Right atrium auricular region (tissue), 2 donors: ENCODE data around the gene PAFAH1B2. TPM values are rescaled to one million over a fixed set of nuclear protein-coding genes. Genes with fewer than 3 reads are reported as not detected.
"Not testable (repeated sequence)": the region's sequence is repeated elsewhere in the genome, so short reads cannot be mapped to it uniquely, and the experiment has no call there.

Experiments used
- DNase-seq: peaks from one replicate; pipeline ENCODE4 v3.0.0-alpha.2; 2019; ENCODE audit warnings: low spot score
- H3K27ac ChIP-seq, 2 donors: fragments of 200-600 bp; sonication (generic); 1 replicate in 1 of 2; 2 replicates in 1 of 2; pipeline ENCODE4 v1.5.1; 2016 to 2019
- H3K27me3 ChIP-seq, 2 donors: fragments of 200-600 bp; sonication (generic); one replicate each; pipeline versions ENCODE4 v1.5.1 to v1.6.0; 2017 to 2019
- H3K36me3 ChIP-seq: fragments of 200-600 bp; sonication (generic); one replicate; pipeline ENCODE4 v1.5.1; 2016
- H3K4me1 ChIP-seq, 2 donors: fragments of 200-600 bp; sonication (generic); one replicate each; pipeline versions ENCODE4 v1.5.1 to v1.6.0; 2017 to 2019
- H3K4me3 ChIP-seq, 2 donors: fragments of 200-600 bp; sonication (generic); 1 replicate in 1 of 2; 2 replicates in 1 of 2; pipeline ENCODE4 v1.5.1; 2017 to 2019; ENCODE audit warnings: mild to moderate bottlenecking in 1 of 2, moderate library complexity in 1 of 2
- H3K9me3 ChIP-seq, 2 donors: fragments of 200-600 bp; sonication (generic); one replicate each; pipeline ENCODE4 v1.5.1; 2019
- total RNA-seq, 2 donors: library from RNA; depleted of rRNA; stranded (reverse); fragments of >200 nt; gene quantifications; one replicate each; pipeline ENCODE4 v1.1.0, GENCODE V29; 2016
- TF ChIP-seq, protein P1 (sequence below), 2 donors: fragments of 200-600 bp; sonication (generic); IDR thresholded peaks; one replicate each; pipeline ENCODE4 v1.5.1; 2019; ENCODE audit warnings: antibody characterized with exemption in 2 of 2

Gene PAFAH1B2
- total RNA-seq, 2 donors from 2014 or later = 41.1 to 65.8 TPM

DNA sequence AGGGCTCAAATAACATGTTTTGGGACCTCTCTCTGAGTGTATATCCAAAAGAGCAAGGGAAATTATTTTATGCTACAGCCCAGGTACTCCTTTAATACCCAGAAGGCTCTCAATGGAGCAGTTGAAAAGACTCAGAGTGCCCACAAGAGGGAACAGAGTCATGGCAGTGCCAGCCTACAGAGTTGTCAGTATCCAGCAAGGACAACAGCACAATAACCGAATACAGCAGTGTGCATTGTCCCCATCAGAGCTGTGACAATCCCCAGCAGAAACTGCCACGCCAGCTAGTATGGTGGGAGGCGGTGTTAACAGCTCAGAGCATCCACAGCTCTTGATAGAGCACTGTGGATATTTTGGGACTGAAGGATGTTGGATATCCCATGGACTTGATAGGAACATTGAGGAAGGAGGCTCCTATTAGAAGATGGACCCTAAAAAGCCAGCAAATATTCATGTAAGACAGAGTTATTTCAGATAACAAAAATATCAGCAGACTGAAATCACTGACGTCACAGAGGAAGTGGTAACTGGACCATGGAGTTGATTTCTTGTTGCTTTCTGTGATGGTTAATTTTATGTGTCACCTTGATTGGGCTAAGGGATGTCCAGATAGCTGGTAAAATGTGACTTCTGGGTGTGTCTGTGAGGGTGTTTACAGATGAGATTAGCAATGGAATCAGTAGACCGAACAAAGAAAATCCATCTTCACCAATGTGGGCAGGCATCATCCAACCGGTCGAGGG is 17.7 kb upstream of the PAFAH1B2 start:
- H3K27me3 ChIP-seq = no peaks in the 10 kb centered on the region
- no peak overlapping the region for H3K27ac ChIP-seq
- no peak overlapping the region for H3K4me3 ChIP-seq
- TF ChIP-seq, protein P1, sequence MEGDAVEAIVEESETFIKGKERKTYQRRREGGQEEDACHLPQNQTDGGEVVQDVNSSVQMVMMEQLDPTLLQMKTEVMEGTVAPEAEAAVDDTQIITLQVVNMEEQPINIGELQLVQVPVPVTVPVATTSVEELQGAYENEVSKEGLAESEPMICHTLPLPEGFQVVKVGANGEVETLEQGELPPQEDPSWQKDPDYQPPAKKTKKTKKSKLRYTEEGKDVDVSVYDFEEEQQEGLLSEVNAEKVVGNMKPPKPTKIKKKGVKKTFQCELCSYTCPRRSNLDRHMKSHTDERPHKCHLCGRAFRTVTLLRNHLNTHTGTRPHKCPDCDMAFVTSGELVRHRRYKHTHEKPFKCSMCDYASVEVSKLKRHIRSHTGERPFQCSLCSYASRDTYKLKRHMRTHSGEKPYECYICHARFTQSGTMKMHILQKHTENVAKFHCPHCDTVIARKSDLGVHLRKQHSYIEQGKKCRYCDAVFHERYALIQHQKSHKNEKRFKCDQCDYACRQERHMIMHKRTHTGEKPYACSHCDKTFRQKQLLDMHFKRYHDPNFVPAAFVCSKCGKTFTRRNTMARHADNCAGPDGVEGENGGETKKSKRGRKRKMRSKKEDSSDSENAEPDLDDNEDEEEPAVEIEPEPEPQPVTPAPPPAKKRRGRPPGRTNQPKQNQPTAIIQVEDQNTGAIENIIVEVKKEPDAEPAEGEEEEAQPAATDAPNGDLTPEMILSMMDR (IDR thresholded peaks at IDR 0.05) = no peak
- H3K4me1 ChIP-seq = no peaks in the 10 kb centered on the region
- H3K9me3 ChIP-seq = no peaks in the 10 kb centered on the region
- no peaks in the 10 kb centered on the region for H3K36me3 ChIP-seq
- no peak for DNase-seq

DNA sequence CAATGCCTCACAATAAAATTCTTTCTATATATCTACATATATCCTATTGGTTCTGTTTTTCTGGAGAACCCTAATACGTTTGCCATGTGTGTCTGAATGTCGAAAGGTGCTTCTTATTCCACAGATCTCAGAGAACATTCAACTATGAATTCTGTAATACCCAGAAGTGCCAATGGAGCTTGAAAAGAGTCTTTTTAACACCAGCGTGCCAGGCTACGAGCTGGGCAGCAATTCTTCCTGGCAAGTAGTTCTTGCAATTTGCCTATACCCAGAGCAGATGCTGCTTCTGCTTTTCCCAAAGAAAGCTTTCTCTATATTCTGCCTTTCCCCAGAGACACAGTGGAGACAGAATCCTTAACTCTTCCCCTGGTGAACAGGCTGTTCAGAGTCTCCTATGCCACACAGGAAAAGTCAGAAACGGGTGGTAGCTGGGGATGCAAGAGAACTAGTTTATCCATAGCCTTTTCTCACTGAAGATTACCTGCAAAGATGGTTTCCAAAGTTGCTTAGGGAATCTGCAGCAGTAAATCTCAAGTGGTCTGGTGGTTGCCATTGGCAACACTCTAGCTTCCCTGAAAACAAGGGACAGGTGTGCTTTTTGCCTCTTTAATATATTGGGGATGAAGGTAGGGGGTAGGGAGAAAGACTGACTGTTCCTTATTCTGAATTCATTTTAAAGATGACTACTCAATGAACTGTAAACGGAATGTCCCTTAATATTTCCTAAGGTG is 16.8 kb upstream of the PAFAH1B2 start:
- no peak overlapping the region for H3K27ac ChIP-seq
- no peak overlapping the region for H3K4me3 ChIP-seq
- DNase-seq = no peak
- H3K27me3 ChIP-seq = no peaks in the 10 kb centered on the region
- H3K4me1 ChIP-seq = no peaks in the 10 kb centered on the region
- TF ChIP-seq, protein P1 (IDR thresholded peaks at IDR 0.05) = no peak
- no peaks in the 10 kb centered on the region for H3K9me3 ChIP-seq
- H3K36me3 ChIP-seq = no peaks in the 10 kb centered on the region

DNA sequence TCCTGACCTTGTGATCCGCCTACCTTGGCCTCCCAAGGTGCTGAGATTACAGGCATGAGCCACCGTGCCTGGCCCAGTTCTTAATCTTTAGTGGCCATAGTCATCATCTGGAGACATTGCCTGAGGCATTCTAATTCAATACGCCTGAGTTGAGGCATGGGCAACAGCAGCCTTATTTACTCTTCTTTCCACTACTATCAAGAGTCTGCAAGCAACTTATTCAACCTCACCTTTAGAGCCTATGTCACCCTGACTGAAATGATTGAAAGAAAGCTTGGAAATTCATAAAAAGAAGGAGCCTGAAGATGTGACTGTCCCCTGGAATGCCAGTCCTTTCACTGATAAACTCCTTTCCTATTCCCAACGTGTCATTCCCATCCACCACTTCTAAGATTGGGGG is 15.8 kb upstream of the PAFAH1B2 start:
- H3K4me1 ChIP-seq = no peaks in the 10 kb centered on the region
- no peak for DNase-seq
- TF ChIP-seq, protein P1 (IDR thresholded peaks at IDR 0.05) = no peak
- H3K27me3 ChIP-seq = no peaks in the 10 kb centered on the region
- no peaks in the 10 kb centered on the region for H3K36me3 ChIP-seq
- no peaks in the 10 kb centered on the region for H3K9me3 ChIP-seq
- no peak overlapping the region for H3K4me3 ChIP-seq
- H3K27ac ChIP-seq = no peak overlapping the region

DNA sequence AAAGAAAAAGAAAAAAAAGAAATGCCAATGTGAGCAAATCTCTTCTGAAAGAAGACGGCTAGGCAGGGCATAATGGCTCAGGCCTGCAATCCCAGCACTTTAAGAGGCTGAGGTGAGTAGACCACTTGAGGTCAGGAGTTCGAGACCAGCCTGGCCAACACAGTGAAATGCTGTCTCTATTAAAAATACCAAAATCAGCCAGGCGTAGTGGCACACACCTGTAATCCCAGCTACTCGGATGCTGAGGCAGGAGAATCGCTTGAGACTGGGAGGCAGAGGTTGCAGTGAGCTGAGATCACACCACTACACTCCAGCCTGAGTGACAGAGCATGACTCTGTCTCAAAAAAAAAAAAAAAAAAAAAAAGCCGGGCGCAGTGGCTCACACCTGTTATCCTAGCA is 13.7 kb upstream of the PAFAH1B2 start:
- not testable (repeated sequence) for H3K4me3 ChIP-seq, DNase-seq, H3K27me3 ChIP-seq, H3K27ac ChIP-seq, H3K9me3 ChIP-seq, H3K4me1 ChIP-seq, H3K36me3 ChIP-seq

DNA sequence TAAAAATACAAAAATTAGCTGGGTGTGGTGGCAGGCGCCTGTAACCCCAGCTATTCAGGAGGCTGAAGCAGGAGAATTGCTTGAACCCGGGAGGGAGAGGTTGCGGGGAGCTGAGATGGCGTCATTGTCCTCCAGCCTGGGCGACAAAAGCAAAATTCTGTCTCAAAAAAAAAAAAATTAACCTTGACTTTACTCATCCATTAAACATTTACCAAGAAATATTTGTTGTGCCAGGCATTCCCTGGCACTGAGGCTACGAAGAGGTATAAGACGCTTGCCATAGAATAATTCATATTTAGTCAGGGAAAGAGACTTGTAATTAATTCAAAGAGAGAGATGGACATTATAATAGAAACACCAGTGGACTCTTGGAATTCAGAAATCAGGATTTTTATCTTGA is 13.2 kb upstream of the PAFAH1B2 start:
- Histone ChIP-seq H3K27ac (no peak overlapping the region), H3K9me3 (no peaks in the 10 kb centered on the region), H3K4me3 (no peak overlapping the region), H3K27me3 (no peaks in the 10 kb centered on the region), H3K4me1 (no peaks in the 10 kb centered on the region), H3K36me3 (no peaks in the 10 kb centered on the region)
- no peak for DNase-seq
- TF ChIP-seq, protein P1 (IDR thresholded peaks at IDR 0.05) = no peak

DNA sequence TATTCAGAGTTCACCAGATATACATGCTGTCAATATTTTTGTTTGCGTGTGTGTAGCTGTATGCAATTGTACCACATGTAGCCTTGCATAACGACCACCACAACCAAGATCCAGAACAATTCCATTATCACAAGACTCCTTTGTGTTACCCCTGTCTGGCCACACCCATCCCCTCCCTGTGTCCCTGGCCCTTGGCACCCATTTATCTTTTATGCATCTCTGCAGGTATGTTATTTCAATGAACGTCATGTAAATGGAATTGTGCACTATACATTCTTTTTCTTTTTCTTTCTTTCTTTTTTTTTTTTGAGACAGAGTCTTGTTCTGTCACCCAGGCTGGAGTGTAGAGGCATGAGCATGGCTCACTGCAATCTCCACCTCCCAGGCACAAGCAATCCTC is 9.7 kb upstream of the PAFAH1B2 start:
- Histone ChIP-seq H3K36me3 (no peaks in the 10 kb centered on the region), H3K27ac (no peak overlapping the region), H3K9me3 (no peaks in the 10 kb centered on the region), H3K27me3 (no peaks in the 10 kb centered on the region), H3K4me1 (no peaks in the 10 kb centered on the region), H3K4me3 (no peak overlapping the region)
- TF ChIP-seq, protein P1 (IDR thresholded peaks at IDR 0.05) = no peak
- DNase-seq = no peak

DNA sequence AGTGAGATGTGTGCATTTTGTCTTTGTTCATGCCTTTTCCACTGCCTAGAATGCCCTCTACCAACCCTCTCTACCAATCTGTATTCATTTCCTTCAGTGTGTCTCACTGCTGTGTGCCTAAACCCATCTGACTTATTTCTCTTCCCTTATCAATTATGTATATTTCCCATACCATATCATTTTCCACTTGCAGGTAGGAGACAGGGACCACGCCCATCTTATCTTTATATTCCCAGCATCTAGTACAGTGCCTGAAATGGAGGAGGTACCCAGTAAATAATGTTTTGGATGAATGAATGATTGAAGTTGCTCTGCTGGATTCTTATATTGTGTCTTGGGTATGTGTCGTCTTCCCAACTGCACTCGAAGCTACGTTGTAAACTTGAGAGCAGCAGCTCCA is 9.1 kb upstream of the PAFAH1B2 start:
- H3K36me3 ChIP-seq, H3K4me3 ChIP-seq, H3K27ac ChIP-seq, H3K27me3 ChIP-seq, DNase-seq, H3K9me3 ChIP-seq, H3K4me1 ChIP-seq: not testable (repeated sequence)

DNA sequence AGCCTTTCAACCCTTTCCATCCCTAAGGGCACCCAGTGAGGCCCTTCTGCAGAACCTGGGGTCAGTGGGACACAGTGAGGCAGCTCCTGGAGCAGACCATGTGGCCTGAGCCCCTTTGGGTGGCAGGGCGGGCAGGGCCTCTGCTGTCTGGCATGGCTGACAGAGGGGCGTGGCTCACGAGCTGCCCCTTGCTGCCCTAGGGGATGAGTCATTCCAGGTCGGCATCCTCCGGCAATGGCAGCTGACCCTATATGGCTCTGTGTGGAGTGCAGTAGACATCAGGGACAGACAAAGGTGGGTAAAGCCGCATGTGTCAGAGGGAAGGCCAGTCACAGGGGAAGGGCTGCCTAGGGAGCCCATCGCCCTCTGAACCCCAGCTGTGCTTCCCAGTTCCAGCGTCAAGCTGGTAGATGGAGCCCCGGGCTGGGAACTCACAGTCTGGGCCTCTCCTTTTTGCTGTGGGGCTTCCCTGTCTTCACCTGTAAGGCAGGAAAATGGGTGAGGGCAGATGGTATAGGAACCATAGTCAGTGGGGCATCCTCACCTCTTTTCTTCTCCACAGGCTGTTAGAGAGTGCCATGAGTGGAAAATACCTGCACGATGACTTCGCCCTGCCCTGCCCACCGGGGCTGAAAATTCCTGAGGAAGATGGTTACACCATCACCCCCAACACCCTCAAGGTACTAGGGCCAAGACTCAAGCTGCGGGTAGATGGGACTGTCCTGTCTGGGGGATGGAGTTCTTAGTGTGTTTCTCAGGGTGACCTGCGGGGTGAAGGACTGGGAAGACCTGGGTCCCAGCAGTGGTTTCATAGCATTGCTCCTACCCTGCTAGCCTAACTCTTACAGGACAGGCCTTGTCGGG is 6.6 kb upstream of the PAFAH1B2 start:
- not testable (repeated sequence) for H3K36me3 ChIP-seq, DNase-seq, H3K4me3 ChIP-seq, H3K4me1 ChIP-seq, H3K27ac ChIP-seq, H3K9me3 ChIP-seq, H3K27me3 ChIP-seq
